SU-DHL-6 (cell line): ENCODE measurements around the gene NUP210L.

Experiments used
- H2AFZ ChIP-seq: fragments of 200-600 bp; sonication (generic); 2 replicates; pipeline ENCODE4 v1.6.1; 2014; ENCODE audit warnings: low read depth, mild to moderate bottlenecking, moderate library complexity, mixed read lengths, antibody characterized with exemption, low read length; ENCODE audit not compliant: severe bottlenecking
- H3F3A ChIP-seq: fragments of 200-600 bp; shearing (Covaris generic); 2 replicates; pipeline ENCODE4 v1.6.0; 2016; ENCODE audit warnings: antibody characterized with exemption, mild to moderate bottlenecking; ENCODE audit not compliant: insufficient read depth
- H3K27ac ChIP-seq: fragments of 200-600 bp; sonication (generic); 2 replicates; pipeline ENCODE4 v1.5.1; 2016; ENCODE audit warnings: low read depth, mild to moderate bottlenecking, low read length, moderate library complexity, mixed read lengths
- H3K27me3 ChIP-seq: fragments of 200-600 bp; sonication (generic), shearing (Covaris generic); 2 replicates; pipeline ENCODE4 v1.6.0; 2014; ENCODE audit warnings: mild to moderate bottlenecking, low read length
- H3K36me3 ChIP-seq: fragments of 200-600 bp; sonication (generic); 2 replicates; pipeline ENCODE4 v1.6.1; 2014; ENCODE audit warnings: mild to moderate bottlenecking, low read length, mixed read lengths
- H3K4me2 ChIP-seq: fragments of 300-600, 200-600 bp; shearing (Covaris generic), sonication (generic); 2 replicates; pipeline ENCODE4 v1.6.0; 2014; ENCODE audit warnings: low read length, low read depth, mild to moderate bottlenecking; ENCODE audit not compliant: poor library complexity, severe bottlenecking
- H3K4me3 ChIP-seq: fragments of 200-600 bp; sonication (generic); 2 replicates; pipeline ENCODE4 v1.5.1; 2014; ENCODE audit warnings: antibody characterized with exemption, low read length, mild to moderate bottlenecking, mixed read lengths; ENCODE audit not compliant: insufficient read depth, poor library complexity, severe bottlenecking
- H3K79me2 ChIP-seq: fragments of 200-600 bp; sonication (generic); 2 replicates; pipeline ENCODE4 v1.6.1; 2014; ENCODE audit warnings: mild to moderate bottlenecking, low read length, moderate library complexity; ENCODE audit not compliant: insufficient read depth
- H3K9ac ChIP-seq: fragments of 200-600 bp; sonication (generic); 2 replicates; pipeline ENCODE4 v1.7.0; 2014; ENCODE audit warnings: mild to moderate bottlenecking, low read length
- H3K9me2 ChIP-seq: fragments of 200-600 bp; sonication (generic); replicated peaks from 2 replicates; pipeline ENCODE4 v1.6.1; 2014; ENCODE audit warnings: low read length; ENCODE audit not compliant: insufficient read depth
- H3K9me3 ChIP-seq: fragments of 200-600 bp; sonication (generic); 2 replicates; pipeline ENCODE4 v1.6.1; 2014; ENCODE audit warnings: low read length, mixed read lengths; ENCODE audit not compliant: insufficient read depth
- H4K20me1 ChIP-seq: fragments of 200-600 bp; sonication (generic); 2 replicates; pipeline ENCODE4 v1.6.1; 2014; ENCODE audit warnings: low read depth, mild to moderate bottlenecking, antibody characterized with exemption, low read length, moderate library complexity, mixed read lengths
- CTCF ChIP-seq: fragments of 200-600 bp; sonication (generic); IDR thresholded peaks from one replicate; pipeline ENCODE4 v1.5.1; 2017; ENCODE audit warnings: antibody characterized with exemption, mild to moderate bottlenecking, low read length, moderate library complexity; ENCODE audit not compliant: insufficient read depth, poor library complexity, severe bottlenecking
- EZH2phosphoT487 ChIP-seq: fragments of 200-600 bp; sonication (generic), shearing (Covaris generic); conservative IDR thresholded peaks from 2 replicates; pipeline ENCODE4 v1.6.1; 2018; ENCODE audit warnings: mild to moderate bottlenecking, antibody characterized with exemption, low read length, moderate library complexity, mixed read lengths

The NUP210L gene

DNA sequence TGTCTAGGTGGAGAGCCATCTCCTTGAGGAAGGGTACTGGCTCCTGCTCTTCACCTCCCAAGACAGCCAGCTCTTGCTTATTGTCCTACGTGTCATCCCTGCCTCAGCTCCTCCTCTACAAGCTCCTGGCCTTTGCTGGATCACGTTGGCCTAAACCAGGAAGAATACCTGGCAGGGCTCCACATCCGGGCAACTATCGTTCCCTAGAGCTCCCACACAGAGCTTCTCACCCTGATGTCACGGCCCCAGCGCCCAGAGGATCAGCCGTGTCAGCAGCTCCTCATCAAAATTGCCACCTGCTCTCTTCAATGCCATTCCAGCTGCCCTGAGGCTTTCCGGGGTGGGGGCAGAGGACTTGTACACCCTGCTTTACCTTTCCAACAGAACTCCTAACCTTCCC lies 38.9 kb upstream of the NUP210L start:
- Histone ChIP-seq H3K9me2 (no peaks in the 10 kb centered on the region), H4K20me1 (no peaks in the 10 kb centered on the region), H3K27ac (no peak overlapping the region), H3K9ac (no peak overlapping the region), H3K9me3 (no peaks in the 10 kb centered on the region), H3K36me3 (no peaks in the 10 kb centered on the region), H3K4me3 (no peak overlapping the region), H3K27me3 (no peaks in the 10 kb centered on the region), H3K79me2 (no peaks in the 10 kb centered on the region), H2AFZ (no peak overlapping the region), H3F3A (no peaks in the 10 kb centered on the region), H3K4me2 (no peak overlapping the region)
- TF ChIP-seq EZH2phosphoT487, result no peak
- no peak for TF ChIP-seq CTCF

- Histone ChIP-seq H3K9me2 (no peaks in the 10 kb centered on the region), H3K27ac (no peak overlapping the region), H4K20me1 (no peaks in the 10 kb centered on the region), H3F3A (no peaks in the 10 kb centered on the region), H3K9ac (no peak overlapping the region), H3K79me2 (no peaks in the 10 kb centered on the region), H2AFZ (no peak overlapping the region), H3K36me3 (no peaks in the 10 kb centered on the region), H3K4me2 (no peak overlapping the region), H3K4me3 (no peak overlapping the region), H3K9me3 (no peaks in the 10 kb centered on the region), H3K27me3 (no peaks in the 10 kb centered on the region)
- TF ChIP-seq EZH2phosphoT487, result no peak
- TF ChIP-seq CTCF, result no peak
Observed at GRCh38 chr1:154192476-154192875, 37.6 kb upstream of the NUP210L start.

GRCh38 chr1:154191990-154192461 lies 37.2 kb upstream of the NUP210L start, which contains the start of gene TPM3:
Gene TPM3 (minus strand): TSS chr1:154192100. CDS start chr1:154192018, 82 bp downstream.
- H3K4me3 ChIP-seq, result no peak within 1 kb of the TSS
- H3K79me2 ChIP-seq, result no peaks in the 10 kb centered on the region
- no peaks in the 10 kb centered on the region for H3K9me3 ChIP-seq
- no peak within 1 kb of the TSS for H3K27ac ChIP-seq
- no peaks in the 10 kb centered on the region for H3F3A ChIP-seq
- TF ChIP-seq CTCF (no peak), EZH2phosphoT487 (no peak)
- H4K20me1 ChIP-seq, result no peaks in the 10 kb centered on the region
- H3K9ac ChIP-seq, result no peak within 1 kb of the TSS
- H3K27me3 ChIP-seq, result no peaks in the 10 kb centered on the region
- no peaks in the 10 kb centered on the region for H3K9me2 ChIP-seq
- no peak within 1 kb of the TSS for H2AFZ ChIP-seq
- no peak within 1 kb of the TSS for H3K4me2 ChIP-seq
- no peaks in the 10 kb centered on the region for H3K36me3 ChIP-seq
